UCSD-AML1 (cell line): ENCODE measurements around the gene SIN3A.

ENCODE experiments used
- DNase-seq: peaks from one replicate; lab custom pipeline; 2025; ENCODE audit not compliant: unreplicated experiment; lab: John Stamatoyannopoulos, UW

The SIN3A gene

DNA sequence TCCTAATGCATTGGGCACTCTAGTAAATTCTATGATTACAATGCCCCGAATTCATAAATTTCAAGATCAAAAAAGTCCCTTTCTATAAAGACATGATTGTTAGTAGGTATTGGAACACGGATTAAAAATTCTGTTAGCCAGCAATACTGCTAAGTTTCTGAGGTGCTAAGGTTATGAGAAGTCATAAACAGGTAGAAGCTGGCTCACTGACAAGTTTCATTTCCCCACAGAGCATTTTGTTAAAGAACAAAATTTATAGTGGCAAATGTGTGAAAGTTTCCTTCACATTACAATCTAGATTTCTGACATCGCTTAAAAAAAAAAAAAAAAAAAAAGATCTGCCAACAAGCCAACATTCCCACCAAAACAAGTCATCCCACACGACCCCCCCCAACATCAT is 70.7 kb downstream of the SIN3A start:
- no peak for DNase-seq

DNA sequence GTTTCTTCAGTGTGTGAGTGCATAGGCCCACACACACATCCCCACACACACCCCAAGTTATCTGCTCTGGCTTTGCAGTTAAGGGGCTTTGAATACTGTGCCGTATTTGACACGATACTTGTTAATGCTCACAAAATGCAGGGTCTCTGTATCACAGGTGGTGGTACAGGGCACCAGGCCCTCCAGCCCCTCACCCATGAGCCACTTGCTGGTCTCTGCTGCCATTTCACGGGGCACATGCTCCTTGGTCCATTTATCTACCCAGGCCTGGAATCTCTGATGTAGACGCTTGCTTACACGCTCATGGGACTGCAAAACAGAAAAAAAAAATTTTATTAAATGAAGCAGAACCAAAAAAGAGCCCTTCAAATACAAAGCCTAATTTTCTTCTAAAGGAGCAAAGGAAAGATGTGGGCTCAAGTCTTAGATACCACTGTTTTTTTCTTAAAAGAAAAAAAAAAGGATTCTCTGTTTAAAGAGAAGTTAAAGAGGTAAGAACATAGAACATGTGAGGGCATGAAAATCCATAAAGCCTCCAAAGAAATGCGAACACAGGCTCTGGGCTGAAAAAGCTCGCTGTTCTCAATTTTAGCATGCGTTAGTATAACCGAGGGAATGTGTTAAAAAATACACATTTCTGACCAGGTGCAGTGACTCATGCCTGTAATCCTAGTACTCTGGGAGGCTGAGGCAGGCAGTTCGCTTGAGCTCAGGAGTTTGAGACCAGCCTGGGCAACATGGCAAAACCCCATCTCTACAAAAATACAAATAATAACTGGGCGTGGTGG is 79.4 kb downstream of the SIN3A start:
- DNase-seq, result no peak

DNA sequence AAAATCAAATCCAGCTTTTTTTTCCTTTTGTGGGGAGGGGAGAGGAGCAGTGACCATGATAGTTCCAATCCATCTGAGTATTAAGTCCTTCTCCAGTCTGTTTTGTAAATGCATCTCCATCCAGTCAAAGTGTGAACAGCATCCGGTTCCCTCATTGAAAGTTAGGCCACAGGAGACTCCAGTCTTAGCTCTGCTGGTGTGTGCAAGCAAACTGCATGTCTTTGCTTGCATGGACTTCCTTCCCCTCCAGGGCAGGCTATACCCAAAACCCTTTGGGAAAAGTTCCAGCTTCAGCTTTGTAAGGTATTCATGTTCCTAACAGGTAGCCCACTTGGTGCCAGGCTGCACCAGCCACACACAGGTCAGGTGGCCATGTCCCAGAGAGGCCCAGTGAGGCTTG is 80.0 kb downstream of the SIN3A start:
- DNase-seq, result no peak

DNA sequence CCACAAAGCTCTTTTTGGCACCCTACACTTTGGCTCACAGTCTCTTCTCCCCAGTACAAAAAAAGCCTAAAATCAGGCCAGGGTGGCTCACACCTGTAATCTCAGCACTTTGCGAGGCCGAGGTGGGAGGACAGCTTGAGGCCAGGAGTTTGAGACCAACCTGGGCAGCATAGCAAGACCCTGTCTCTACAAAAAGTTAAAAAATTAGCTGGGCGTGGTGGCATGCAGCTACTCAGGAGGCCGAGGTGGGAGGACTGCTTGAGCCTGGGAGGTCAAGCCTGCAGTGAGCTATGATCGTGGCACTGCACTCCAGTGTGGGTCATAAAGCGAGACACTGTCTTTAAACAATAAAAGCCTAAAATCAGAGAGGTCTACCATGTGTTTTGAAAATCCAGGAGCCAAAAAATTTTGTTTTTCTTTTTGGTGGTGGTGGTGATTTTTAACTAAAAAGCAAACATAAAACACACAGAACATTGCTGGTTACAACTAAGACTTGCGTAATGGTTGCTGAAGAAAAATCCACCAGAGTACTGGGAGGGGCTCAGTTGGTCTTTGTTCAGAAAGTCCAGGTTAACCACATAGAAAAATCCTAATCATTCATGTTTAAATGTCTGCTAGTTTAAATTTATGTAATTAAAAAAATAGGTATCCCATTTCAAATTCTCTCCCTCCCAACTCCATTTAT is 81.5 kb downstream of the SIN3A start:
- DNase-seq, result no peak

DNA sequence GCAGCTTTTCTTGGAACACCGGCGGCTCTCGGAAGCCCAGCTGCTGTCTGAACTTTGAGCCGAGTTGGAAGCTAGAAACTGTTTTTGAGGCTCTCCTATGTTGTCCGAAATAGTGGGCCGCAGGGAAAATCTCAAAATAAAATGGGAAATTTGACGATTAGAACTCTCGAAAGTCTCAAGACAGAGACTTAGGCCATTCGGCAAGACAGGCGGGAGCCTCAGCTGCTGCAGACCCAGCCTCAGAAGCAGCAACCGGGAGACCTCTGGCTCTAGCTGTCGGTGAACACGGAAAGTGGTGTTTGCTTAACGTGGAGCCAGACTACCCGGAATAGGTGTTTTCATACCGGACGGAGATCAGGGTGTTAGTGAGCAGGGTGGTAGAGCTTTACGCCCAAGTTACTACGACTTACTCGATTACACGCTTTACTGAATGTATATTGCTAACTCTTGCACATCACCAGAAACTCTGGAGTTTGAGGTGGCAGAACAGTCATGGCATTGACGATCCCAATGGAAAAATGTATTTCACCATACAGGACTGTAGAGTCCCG is 82.7 kb downstream of the SIN3A start:
- DNase-seq, result no peak

DNA sequence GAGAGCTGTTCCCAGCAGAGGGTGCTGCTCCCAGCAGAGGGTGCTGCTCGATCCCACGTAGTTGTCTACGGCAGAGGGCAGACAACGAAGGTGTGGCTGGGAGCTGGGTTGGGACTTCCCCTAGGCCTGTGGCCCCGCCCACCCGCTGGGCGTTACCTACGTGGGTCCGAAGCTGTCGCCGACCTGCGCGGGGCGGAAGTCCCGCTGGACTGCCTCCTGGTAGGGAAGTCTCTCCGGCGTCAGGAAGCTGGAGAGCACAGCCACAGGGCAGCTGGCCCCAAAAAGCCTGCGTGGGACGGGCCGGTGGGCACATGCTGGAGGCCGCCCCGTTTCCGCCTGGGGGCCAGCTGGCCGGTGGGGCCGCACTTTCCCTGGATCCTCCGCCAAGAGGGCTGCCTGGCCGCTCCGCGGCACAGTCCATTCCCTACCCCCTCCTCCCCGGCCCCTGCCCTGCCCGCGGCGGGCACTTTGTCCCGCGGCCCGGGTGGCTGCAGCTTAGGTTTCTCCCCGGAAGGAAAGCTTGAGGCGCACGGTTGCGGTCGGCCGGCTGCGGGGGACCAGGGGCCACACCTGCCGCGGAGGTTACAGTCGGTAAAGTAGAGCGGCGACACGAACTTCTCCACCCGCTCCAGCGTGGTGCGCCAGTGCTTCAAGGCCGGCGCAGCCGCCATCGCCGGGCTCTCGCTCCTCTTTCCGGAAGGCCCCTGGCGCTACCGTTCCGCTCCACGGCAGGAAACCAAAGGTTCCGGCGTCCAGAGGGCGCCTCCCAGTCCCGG is 83.4 kb downstream of the SIN3A start, which contains the start of gene MAN2C1:
Gene MAN2C1, minus strand, starts transcription at position 695 of the 776 bp plus-strand sequence. Its CDS starts 24 bp downstream, at position 671.
- DNase-seq, result peak; percentile 97

DNA sequence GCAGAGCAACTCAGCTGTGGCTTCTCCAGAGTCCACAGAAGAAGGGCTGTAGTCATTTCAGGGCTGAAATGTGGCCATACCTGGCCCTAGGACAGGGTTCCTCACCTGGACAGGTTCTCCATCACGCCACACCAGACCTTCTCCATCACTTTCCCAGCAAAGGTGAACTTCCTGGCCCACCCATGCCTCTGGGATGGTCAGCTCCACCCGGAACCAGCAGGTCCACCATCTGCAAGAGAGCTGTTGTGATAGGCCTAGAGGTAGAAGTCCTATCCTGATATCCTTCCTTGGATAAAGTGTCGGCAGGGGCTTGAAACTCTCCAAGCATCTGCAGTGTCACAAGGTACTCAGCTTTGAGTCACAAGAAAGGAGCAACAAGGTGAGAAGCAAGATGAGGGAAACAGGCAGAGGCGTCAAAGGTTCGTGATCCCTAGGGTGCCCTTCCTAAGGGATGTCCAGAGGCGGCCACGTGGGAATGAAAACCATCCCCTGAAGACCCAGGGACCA is 84.0 kb downstream of the SIN3A start:
- DNase-seq, result no peak

DNA sequence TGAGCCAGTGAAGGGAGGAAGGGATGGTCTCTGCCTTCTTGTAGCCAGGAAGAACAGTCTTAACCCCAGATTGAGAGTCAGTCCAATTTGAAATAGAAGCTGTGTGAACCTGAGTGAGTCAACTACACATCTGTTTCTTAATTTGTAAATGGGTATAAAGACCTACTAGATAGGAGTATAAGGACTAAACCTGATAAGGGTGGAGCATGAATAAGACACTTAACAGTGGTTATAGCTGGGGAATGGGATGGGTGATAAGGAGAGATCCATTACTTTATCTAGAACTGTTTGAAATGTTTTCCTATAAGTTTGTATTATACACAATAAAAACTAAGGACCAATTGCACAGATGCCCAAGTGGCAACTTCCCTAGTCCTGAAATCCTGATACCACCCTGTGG is 84.5 kb downstream of the SIN3A start:
- DNase-seq, result no peak

DNA sequence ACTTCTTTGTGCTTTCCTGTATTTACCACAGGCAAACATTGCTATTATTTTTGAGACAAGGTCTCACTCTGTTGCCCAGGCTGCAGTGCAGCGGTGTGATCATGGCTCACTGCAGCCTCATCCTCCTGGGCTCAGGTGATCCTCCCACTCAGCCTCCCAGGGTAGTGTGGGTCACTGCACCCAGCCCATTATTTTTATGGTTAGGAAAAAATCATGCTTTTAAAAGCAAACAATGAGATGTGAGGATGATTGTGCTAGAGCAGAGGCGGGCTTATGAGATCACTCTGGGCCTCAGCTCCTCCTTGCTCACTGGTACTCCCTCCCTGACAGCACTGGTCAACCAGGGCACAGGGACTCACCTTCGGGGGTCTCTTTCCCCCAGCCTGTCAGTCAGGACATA is 85.3 kb downstream of the SIN3A start:
- DNase-seq, result no peak

DNA sequence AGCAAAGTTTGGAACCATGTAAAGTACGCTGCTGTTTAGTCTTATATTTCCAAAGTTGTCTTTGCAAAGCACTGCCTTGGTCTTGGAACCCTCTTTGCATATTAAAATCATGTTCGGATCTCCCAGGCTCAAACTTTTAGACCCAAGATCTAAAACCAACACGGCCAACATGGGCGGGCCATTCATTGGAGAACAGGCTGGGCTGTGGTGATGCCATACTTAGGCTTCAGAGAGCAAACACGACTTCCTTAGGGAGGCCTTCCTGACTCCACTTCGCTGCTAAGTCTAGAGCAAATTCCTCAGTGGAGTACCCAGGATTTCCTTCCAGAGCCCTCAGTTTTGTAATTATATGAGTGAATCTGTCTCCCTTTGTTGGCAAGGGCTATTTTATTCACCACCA is 86.6 kb downstream of the SIN3A start:
- DNase-seq, result no peak

DNA sequence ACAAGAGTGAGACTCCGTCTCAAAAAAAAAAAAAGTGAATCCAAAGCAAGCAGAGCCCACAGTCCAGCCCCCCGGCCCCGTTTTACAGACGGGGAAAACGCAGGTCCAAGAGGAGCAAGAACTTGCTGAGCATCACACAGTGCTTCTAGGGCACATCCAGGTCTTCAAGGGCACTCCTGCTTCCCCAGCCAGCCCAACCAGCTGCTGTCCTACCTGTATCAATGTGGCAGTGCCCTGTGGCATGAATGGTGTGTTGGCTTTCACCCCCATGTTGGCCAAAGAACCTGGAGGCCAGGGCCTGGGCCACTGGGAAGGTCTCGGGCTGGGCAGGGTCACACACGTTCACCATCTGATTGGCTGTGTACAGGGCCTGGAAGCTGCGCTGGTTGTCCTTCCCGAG is 87.7 kb downstream of the SIN3A start:
- no peak for DNase-seq

DNA sequence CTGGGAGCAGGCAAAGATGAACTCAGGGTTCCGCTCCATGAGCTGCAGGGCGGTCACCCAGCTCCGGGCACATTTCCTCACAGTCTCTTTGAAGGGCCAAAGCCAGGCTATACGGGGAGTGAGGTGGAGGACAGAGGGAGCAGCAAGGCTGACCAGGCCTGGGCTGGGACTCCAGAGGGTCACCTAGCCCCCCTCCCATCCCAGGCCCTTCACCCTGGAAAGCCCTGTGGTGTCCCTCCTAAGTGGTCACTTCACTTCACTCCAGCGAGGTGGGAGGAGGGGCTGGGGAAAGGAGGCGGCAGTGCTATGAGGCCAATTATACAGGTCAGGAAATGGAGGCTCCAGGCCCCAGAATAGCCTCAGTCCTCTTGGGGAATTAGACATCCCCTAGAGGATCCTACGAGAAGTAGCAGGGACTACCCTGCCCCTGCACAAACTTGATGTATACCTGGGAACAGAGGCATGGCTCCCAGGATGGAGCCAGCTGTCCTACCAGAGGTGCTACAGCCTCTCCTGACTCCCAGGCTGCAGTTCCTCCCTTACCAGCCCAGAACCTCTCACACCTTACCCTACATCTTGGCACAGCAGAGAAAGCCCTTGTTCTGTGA is 88.7 kb downstream of the SIN3A start:
- no peak for DNase-seq

DNA sequence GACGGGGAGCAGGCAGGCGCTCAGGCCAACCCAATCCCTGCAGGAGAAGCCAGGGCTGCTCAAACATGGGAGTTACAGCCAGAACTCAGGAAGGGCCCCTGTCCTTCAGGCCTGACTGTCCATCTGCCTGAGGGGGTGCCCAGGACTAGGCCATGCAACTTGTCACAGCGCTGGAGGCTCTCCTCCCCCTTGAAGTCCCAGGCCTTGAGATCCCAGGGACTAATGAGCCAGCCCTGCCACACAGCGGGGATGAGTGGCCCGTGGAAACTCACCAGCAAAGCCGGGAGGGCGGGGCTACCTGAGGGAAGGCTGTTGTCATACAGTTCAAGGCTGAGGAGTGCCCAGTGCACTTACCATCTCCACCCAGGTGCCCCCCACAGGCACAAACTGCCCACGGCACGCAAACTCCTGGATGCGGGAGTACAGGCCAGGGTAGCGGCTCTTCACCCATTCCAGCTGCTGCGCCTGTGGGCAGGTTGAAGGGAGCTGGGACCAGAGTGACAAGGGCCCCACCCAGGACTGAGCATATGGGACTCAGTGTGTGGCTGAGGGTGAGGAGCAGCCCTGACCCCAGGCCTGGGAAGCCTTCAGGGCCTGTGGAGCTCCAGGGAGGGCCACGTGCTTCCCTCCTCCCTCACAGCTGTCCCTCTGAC is 89.4 kb downstream of the SIN3A start:
- no peak for DNase-seq

DNA sequence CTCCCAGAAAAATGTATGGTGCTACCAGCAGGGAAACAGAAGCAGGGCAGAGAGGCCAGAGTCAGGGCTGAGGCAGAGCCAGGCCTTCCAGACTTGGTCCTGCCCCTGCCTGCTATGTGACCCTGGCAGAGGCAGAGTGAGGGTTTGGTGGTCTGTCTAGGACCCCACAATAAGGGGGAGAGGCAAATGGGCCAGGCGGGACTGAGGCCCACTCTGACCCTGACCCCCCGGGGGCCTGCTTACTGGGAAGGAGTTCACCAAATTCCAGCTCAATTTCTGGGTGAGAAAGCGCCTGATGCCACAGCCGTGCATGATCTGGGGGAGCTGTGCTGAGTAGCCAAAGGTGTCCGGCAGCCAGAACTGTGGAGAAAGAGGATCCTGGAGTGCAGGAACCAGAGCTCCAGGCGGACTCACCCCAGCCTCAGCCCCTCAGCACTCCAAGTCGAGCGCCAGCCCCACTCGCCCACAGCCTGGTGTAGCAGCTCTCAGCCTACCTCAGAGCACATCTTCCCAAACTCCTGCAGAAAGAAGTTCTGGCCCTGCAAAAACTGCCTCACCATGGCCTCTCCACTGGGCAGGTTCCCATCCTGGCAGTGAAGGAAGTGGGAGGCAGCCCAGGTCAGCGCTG is 90.0 kb downstream of the SIN3A start:
- no peak for DNase-seq

DNA sequence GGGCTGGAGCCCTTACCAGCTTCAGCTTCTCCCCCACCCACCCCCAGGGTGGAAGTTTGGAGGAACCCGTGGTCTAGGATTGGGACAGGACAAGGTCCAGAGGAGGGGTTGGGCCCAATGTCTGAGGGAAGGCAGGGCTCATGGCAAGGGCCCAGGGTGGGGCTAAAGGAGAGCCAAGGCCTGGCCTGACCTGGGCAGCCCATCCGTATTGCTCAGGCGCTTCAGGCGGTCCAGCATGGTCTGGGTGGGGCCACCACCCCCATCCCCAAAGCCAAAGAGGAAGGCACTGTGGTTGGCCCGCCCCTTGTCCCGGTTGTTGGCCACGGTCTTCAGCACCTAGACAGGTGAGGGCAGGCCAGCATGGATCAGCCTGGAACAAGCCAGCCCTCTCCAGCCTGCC is 90.6 kb downstream of the SIN3A start:
- DNase-seq, result no peak

DNA sequence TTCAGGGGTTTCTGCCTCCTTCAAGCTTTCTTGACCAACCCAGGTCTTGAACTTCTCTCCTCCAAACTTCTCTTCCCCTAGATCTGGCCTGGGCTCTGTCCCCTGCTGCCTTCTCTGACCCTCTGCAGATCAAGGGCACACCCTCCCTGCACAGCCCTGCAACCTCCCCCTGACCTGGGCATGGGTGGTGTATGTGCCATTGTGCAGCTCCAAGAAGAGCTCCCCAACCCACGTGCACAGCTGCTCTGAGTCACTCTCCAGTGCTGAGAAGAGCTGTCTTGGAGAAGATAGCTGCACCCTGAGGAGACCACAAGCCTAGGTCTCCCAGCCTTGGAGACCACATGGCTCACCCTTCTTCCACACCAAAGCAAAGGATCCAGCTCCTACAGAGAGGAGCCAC is 91.1 kb downstream of the SIN3A start:
- no peak for DNase-seq

DNA sequence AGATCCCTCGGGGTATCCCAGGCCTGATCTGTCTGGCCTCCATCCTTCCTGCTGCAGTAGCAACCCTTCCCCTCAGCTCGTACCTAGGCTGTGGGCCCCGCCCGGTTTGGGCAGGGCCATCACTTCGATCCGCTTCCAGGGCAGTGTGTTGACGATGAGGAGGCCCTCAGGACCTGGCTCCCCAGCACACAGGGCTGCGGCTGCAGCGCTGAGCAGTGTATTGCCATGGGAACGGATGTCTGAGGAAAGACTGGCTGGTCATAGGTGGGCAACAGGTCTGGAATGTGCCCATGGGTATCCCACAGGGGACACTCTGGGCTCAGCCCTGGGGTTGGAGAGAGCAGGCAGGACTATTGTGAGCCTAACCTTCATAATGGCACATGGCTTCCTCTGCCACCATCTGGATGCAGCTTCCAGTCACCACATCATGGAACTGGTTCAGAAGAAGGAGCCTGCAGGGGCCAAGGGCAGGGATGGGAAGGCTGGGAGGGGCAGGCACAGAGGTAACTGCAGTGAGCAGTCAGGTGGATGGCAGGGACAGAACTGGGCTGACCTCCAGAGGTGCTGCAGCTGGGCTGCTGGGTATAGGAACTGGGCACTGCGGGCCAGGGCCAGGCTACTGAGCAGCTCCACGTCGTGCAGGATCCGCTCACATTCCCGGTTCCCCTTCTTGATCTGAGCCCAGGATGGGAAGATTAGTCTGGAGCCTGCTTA is 91.8 kb downstream of the SIN3A start:
- DNase-seq, result no peak

DNA sequence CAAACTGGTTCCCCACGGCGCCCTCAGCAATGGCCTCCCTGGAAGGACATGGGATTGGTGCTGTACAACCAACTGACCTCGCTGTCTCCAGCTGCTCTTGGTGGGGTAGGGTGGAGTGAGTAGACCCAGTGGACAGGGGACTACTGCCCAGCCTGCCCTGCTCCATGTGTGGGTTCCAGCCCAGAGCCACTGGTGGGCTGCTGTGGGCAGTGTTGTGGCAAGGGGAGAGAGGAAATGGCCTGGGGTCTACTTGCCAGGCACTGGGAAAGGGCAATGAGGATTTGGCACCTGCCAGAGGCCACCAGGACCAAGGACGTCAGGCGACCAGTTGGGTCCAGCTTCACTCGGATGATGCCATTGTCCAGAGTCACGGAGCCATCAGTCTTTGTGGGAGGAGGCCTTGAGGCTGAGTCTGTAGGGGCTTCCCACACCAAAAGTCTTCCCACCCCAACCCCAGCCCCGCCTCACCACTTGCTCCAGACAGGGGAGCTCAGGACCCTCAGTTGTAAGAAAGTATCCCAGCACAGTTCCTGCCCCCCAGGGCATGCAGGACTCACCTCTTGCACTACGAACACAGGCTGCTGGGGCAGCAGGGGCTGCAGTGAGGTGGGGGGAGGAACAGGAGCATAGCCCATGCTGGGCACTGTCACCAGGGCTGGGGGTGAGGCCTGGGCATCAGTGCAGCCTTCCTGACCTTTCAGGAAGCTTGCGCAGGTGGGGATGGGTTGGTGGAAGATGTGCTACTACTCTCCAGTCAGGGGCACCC is 92.5 kb downstream of the SIN3A start:
- DNase-seq, result no peak
